KMS-11 (cell line): ENCODE data around the gene MYO16.

Experiments
- H2AFZ ChIP-seq: fragments of 200-600 bp; sonication (generic); 2 replicates; pipeline ENCODE4 v1.6.1; 2016; ENCODE audit warnings: antibody characterized with exemption, mixed run types, low read depth
- H3K27ac ChIP-seq: fragments of 200-600 bp; sonication (generic); 2 replicates; pipeline ENCODE4 v1.6.1; 2016; ENCODE audit warnings: mild to moderate bottlenecking, mixed run types
- H3K27me3 ChIP-seq: fragments of 200-600 bp; sonication (generic); 2 replicates; pipeline ENCODE4 v1.6.1; 2017; ENCODE audit warnings: mild to moderate bottlenecking, low read depth, mixed run types, moderate library complexity; ENCODE audit not compliant: insufficient read depth
- H3K36me3 ChIP-seq: fragments of 200-600 bp; sonication (generic); 2 replicates; pipeline ENCODE4 v1.6.1; 2017; ENCODE audit warnings: mild to moderate bottlenecking, mixed run types; ENCODE audit not compliant: insufficient read depth
- H3K4me1 ChIP-seq: fragments of 200-600 bp; sonication (generic); 2 replicates; pipeline ENCODE4 v1.6.1; 2016; ENCODE audit warnings: mild to moderate bottlenecking, low read depth, mixed run types; ENCODE audit not compliant: poor library complexity, severe bottlenecking
- H3K4me2 ChIP-seq: fragments of 200-600 bp; sonication (generic); 2 replicates; pipeline ENCODE4 v1.7.0; 2016; ENCODE audit warnings: mild to moderate bottlenecking, mixed run types
- H3K4me3 ChIP-seq: fragments of 200-600 bp; sonication (generic); IDR thresholded peaks from 2 replicates; pipeline ENCODE4 v1.6.1; 2017; ENCODE audit warnings: low read depth, low read length, mixed read lengths; ENCODE audit not compliant: insufficient read depth
- H3K79me2 ChIP-seq: fragments of 200-600 bp; sonication (generic); 2 replicates; pipeline ENCODE4 v1.6.1; 2016; ENCODE audit warnings: low read depth, mixed run types; ENCODE audit not compliant: insufficient read depth
- H3K9ac ChIP-seq: fragments of 200-600 bp; sonication (generic); 2 replicates; pipeline ENCODE4 v1.6.1; 2016; ENCODE audit warnings: mild to moderate bottlenecking, mixed run types
- H4K20me1 ChIP-seq: fragments of 200-600 bp; sonication (generic); 2 replicates; pipeline ENCODE4 v1.6.1; 2016; ENCODE audit warnings: mild to moderate bottlenecking, mixed run types; ENCODE audit not compliant: insufficient read depth
- CTCF ChIP-seq: fragments of 200-600 bp; sonication (generic); conservative IDR thresholded peaks from 2 replicates; pipeline ENCODE4 v1.6.1; 2017; ENCODE audit warnings: low read depth, mild to moderate bottlenecking, antibody characterized with exemption, low read length, moderate library complexity, mixed read lengths

The MYO16 gene

GRCh38 chr13:109114991-109115390 lies 485.6 kb downstream of the MYO16 start:
- Histone ChIP-seq H3K9ac (no peak overlapping the region), H4K20me1 (no peaks in the 10 kb centered on the region), H3K4me2 (no peak overlapping the region), H3K4me1 (no peaks in the 10 kb centered on the region), H3K4me3 (no peak overlapping the region), H3K79me2 (no peaks in the 10 kb centered on the region), H3K36me3 (no peaks in the 10 kb centered on the region), H3K27me3 (no peaks in the 10 kb centered on the region), H2AFZ (no peak overlapping the region), H3K27ac (no peak overlapping the region)
- TF ChIP-seq CTCF: no peak

GRCh38 chr13:109118521-109118920 lies 489.1 kb downstream of the MYO16 start:
- Histone ChIP-seq H3K4me3 (no peak overlapping the region), H3K4me2 (no peak overlapping the region), H4K20me1 (no peaks in the 10 kb centered on the region), H3K9ac (no peak overlapping the region), H3K36me3 (no peaks in the 10 kb centered on the region), H2AFZ (no peak overlapping the region), H3K27ac (no peak overlapping the region), H3K79me2 (no peaks in the 10 kb centered on the region), H3K27me3 (no peaks in the 10 kb centered on the region), H3K4me1 (no peaks in the 10 kb centered on the region)
- TF ChIP-seq CTCF: no peak

- H3K4me3 ChIP-seq: no peak overlapping the region
- no peaks in the 10 kb centered on the region for H3K4me1 ChIP-seq
- no peak overlapping the region for H3K4me2 ChIP-seq
- H4K20me1 ChIP-seq: no peaks in the 10 kb centered on the region
- TF ChIP-seq CTCF: no peak
- no peaks in the 10 kb centered on the region for H3K36me3 ChIP-seq
- H3K9ac ChIP-seq: no peak overlapping the region
- no peaks in the 10 kb centered on the region for H3K27me3 ChIP-seq
- no peak overlapping the region for H3K27ac ChIP-seq
- no peaks in the 10 kb centered on the region for H3K79me2 ChIP-seq
- no peak overlapping the region for H2AFZ ChIP-seq
These were observed 490.5 kb downstream of the MYO16 start for GRCh38 chr13:109119896-109120295.

- Histone ChIP-seq H3K36me3 (no peaks in the 10 kb centered on the region), H3K9ac (no peak overlapping the region), H3K27me3 (no peaks in the 10 kb centered on the region), H3K4me2 (no peak overlapping the region), H2AFZ (no peak overlapping the region), H3K4me1 (no peaks in the 10 kb centered on the region), H3K27ac (no peak overlapping the region), H3K4me3 (no peak overlapping the region), H4K20me1 (no peaks in the 10 kb centered on the region), H3K79me2 (no peaks in the 10 kb centered on the region)
- TF ChIP-seq CTCF: no peak
These were observed 492.4 kb downstream of the MYO16 start for GRCh38 chr13:109121826-109122225.
